A549 (cell line): ENCODE measurements around the gene PIGS. TPM values are rescaled to one million over a fixed set of nuclear protein-coding genes. Genes with fewer than 3 reads are reported as not detected.

ENCODE experiments used
- ATAC-seq, 2 experiments: fragments of 200-7000 bp in 1 of 2; fragments of >200 bp in 1 of 2; cut with Nextera tagmentation in 1 of 2; cut with Tn5 transposase in 1 of 2; 3 replicates each; pipeline versions ENCODE4 v1.8.0 to v1.9.1; 2018 to 2020; ENCODE audit warnings: mild to moderate bottlenecking in 1 of 2, moderate library complexity in 1 of 2
- CTCF ChIA-PET: fragments of 300-600 bp; sonication (Branson Sonifier 250); formaldehyde crosslinking; extraction: SDS; loops from one replicate; lab custom pipeline; 2021; ENCODE audit warnings: antibody characterized with exemption, inconsistent platforms; lab: Yijun Ruan, JAX
- POLR2A ChIA-PET: fragments of 350-600 bp; formaldehyde crosslinking; extraction: SDS; loops from one replicate; lab custom pipeline; 2021; ENCODE audit warnings: antibody characterized with exemption, inconsistent platforms; lab: Yijun Ruan, JAX
- DNase-seq, 2 experiments: peaks; one replicate each; pipeline versions ENCODE4 v3.0.0 to v3.0.0-alpha.2; 2011 to 2016; ENCODE audit warnings: low read depth in 1 of 2, low spot score in 1 of 2
- FAIRE-seq: peaks from 2 replicates; lab custom pipeline; 2011; peaks lifted over from hg19 to GRCh38; lab: Jason Lieb, UNC
- H3K27ac ChIP-seq, 2 experiments: fragments of >200 bp; sonication (Bioruptor Twin); formaldehyde crosslinking; 3 replicates each; pipeline ENCODE4 v1.5.1; 2016 to 2017
- H3K4me1 ChIP-seq: fragments of >200 bp; sonication (Bioruptor Twin); formaldehyde crosslinking; 3 replicates; pipeline ENCODE4 v1.6.1; 2016
- H3K4me2 ChIP-seq: fragments of >200 bp; sonication (Bioruptor Twin); formaldehyde crosslinking; 3 replicates; pipeline ENCODE4 v1.6.1; 2016
- H3K4me3 ChIP-seq: fragments of >200 bp; sonication (Bioruptor Twin); formaldehyde crosslinking; 3 replicates; pipeline ENCODE4 v1.5.1; 2016
- H3K9me3 ChIP-seq: fragments of >200 bp; sonication (Bioruptor Twin); formaldehyde crosslinking; 3 replicates; pipeline ENCODE4 v1.6.1; 2016
- CBX2 ChIP-seq: fragments of 200-600 bp; sonication (generic); IDR thresholded peaks from 2 replicates; pipeline ENCODE4 v1.6.1; 2016; ENCODE audit warnings: low read depth, mild to moderate bottlenecking, borderline replicate concordance
- CBX8 ChIP-seq: fragments of 200-600 bp; sonication (generic); IDR thresholded peaks from 2 replicates; pipeline ENCODE4 v1.6.1; 2016
- CHD4 ChIP-seq: fragments of 200-600 bp; sonication (generic); IDR thresholded peaks from 2 replicates; pipeline ENCODE4 v1.6.1; 2016; ENCODE audit warnings: antibody characterized with exemption, mild to moderate bottlenecking, borderline replicate concordance
- E2F6 ChIP-seq: IDR thresholded peaks from 2 replicates; pipeline ENCODE4 v1.6.1; 2012; ENCODE audit warnings: low read depth, borderline replicate concordance
- EHMT2 ChIP-seq: fragments of 200-600 bp; sonication (generic); IDR thresholded peaks from 2 replicates; pipeline ENCODE4 v1.6.1; 2016; ENCODE audit warnings: antibody characterized with exemption, low read depth, mild to moderate bottlenecking, moderate library complexity
- FOSB ChIP-seq: fragments of 250-450 bp; sonication (Bioruptor Pico); IDR thresholded peaks from 2 replicates; pipeline ENCODE4 v1.5.0; 2020; ENCODE audit warnings: mild to moderate bottlenecking, moderate library complexity
- KDM1A ChIP-seq: fragments of 200-600 bp; sonication (generic); IDR thresholded peaks from 2 replicates; pipeline ENCODE4 v1.6.1; 2016; ENCODE audit warnings: low read depth, mild to moderate bottlenecking
- MAZ ChIP-seq: fragments of 150-350 bp; IDR thresholded peaks from 2 replicates; pipeline ENCODE4 v1.6.1; 2014; ENCODE audit warnings: antibody characterized with exemption, low read depth, low read length, borderline replicate concordance
- NPAS2 ChIP-seq: fragments of 250-450 bp; sonication (Bioruptor Pico); IDR thresholded peaks from 2 replicates; pipeline ENCODE4 v1.8.0; 2022; ENCODE audit warnings: mild to moderate bottlenecking, moderate library complexity, borderline replicate concordance
- NR3C1 ChIP-seq: fragments of >200 bp; sonication (Bioruptor Twin); formaldehyde crosslinking; IDR thresholded peaks from 3 replicates; pipeline ENCODE4 v1.6.1; 2017
- PHF8 ChIP-seq: fragments of 200-600 bp; sonication (generic); IDR thresholded peaks from 2 replicates; pipeline ENCODE4 v1.6.1; 2016; ENCODE audit warnings: low read depth, mild to moderate bottlenecking, antibody characterized with exemption, moderate library complexity, borderline replicate concordance
- POLR2AphosphoS2 ChIP-seq: conservative IDR thresholded peaks from 2 replicates; pipeline ENCODE4 v1.6.1; 2012; ENCODE audit warnings: low read length, improper control_type of control experiment, inconsistent platforms
- RNF2 ChIP-seq: fragments of 200-600 bp; sonication (generic); IDR thresholded peaks from 2 replicates; pipeline ENCODE4 v1.6.1; 2016; ENCODE audit warnings: low read depth, mild to moderate bottlenecking, antibody characterized with exemption, moderate library complexity, borderline replicate concordance
- TFCP2L1 ChIP-seq: fragments of 250-450 bp; sonication (Bioruptor Pico); IDR thresholded peaks from 2 replicates; pipeline ENCODE4 v1.5.0; 2021; ENCODE audit warnings: mild to moderate bottlenecking
- TP53 ChIP-seq: fragments of 250-450 bp; sonication (Bioruptor Pico); IDR thresholded peaks from 2 replicates; pipeline ENCODE4 v1.5.0; 2021; ENCODE audit warnings: mild to moderate bottlenecking, moderate library complexity
- ZFP36 ChIP-seq: fragments of 450-650 bp; IDR thresholded peaks from 2 replicates; pipeline ENCODE4 v1.6.1; 2014; ENCODE audit warnings: borderline replicate concordance; ENCODE audit not compliant: partially characterized antibody
- WGBS: methylation state at CpG from one replicate; pipeline ENCODE4 v1.1.6; 2017; ENCODE audit errors: missing lambda C conversion rate; 5-methylcytosine and 5-hydroxymethylcytosine counted together
- polyA plus RNA-seq, 4 experiments: library from polyadenylated mRNA; depleted of rRNA in 3 of 4; stranded (reverse); fragments of >200 nt; fragmentation: RNase III in 1 of 4; extraction: RNeasy Plus Mini Kit Qiagen cat#74134 plus additional on column Dnase treatment in 1 of 4; gene quantifications; 2 replicates in 3 of 4; 3 replicates in 1 of 4; pipeline ENCODE4 v1.2.3, GENCODE V29; 2011 to 2017
- TF ChIP-seq, protein P1 (sequence below): fragments of 200-600 bp; sonication (generic); IDR thresholded peaks from 2 replicates; pipeline ENCODE4 v1.6.1; 2016; ENCODE audit warnings: antibody characterized with exemption, mild to moderate bottlenecking, moderate library complexity
- TF ChIP-seq, protein P2 (sequence below): fragments of 150-350 bp; IDR thresholded peaks from 2 replicates; pipeline ENCODE4 v1.6.1; 2014; ENCODE audit warnings: low read depth, mild to moderate bottlenecking, low read length

Gene PIGS
- polyA plus RNA-seq, 2 of the 4 experiments (the other 2 are of a cell fraction), result 50.0 to 53.2 TPM

GRCh38 chr17:28526381-28526780 is 44.9 kb downstream of the PIGS start:
- Histone ChIP-seq H3K4me2 (no peak overlapping the region), H3K4me3 (no peak overlapping the region), H3K4me1 (peaks cover 31% of the 10 kb centered on the region), H3K9me3 (no peaks in the 10 kb centered on the region), H3K27ac (no peak overlapping the region)
- FAIRE-seq (no peak), DNase-seq (no peak), ATAC-seq (no peak)
- WGBS, result 73% methylated on average over 8 of the region's 8 CpGs
- TF ChIP-seq CBX8, result no peak
- TF ChIP-seq, protein P1, sequence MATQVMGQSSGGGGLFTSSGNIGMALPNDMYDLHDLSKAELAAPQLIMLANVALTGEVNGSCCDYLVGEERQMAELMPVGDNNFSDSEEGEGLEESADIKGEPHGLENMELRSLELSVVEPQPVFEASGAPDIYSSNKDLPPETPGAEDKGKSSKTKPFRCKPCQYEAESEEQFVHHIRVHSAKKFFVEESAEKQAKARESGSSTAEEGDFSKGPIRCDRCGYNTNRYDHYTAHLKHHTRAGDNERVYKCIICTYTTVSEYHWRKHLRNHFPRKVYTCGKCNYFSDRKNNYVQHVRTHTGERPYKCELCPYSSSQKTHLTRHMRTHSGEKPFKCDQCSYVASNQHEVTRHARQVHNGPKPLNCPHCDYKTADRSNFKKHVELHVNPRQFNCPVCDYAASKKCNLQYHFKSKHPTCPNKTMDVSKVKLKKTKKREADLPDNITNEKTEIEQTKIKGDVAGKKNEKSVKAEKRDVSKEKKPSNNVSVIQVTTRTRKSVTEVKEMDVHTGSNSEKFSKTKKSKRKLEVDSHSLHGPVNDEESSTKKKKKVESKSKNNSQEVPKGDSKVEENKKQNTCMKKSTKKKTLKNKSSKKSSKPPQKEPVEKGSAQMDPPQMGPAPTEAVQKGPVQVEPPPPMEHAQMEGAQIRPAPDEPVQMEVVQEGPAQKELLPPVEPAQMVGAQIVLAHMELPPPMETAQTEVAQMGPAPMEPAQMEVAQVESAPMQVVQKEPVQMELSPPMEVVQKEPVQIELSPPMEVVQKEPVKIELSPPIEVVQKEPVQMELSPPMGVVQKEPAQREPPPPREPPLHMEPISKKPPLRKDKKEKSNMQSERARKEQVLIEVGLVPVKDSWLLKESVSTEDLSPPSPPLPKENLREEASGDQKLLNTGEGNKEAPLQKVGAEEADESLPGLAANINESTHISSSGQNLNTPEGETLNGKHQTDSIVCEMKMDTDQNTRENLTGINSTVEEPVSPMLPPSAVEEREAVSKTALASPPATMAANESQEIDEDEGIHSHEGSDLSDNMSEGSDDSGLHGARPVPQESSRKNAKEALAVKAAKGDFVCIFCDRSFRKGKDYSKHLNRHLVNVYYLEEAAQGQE, result no peak
- TF ChIP-seq POLR2AphosphoS2, result no peak
- TF ChIP-seq, protein P2, sequence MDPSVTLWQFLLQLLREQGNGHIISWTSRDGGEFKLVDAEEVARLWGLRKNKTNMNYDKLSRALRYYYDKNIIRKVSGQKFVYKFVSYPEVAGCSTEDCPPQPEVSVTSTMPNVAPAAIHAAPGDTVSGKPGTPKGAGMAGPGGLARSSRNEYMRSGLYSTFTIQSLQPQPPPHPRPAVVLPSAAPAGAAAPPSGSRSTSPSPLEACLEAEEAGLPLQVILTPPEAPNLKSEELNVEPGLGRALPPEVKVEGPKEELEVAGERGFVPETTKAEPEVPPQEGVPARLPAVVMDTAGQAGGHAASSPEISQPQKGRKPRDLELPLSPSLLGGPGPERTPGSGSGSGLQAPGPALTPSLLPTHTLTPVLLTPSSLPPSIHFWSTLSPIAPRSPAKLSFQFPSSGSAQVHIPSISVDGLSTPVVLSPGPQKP, result no peak
- TF ChIP-seq CBX2, result no peak
- no peak for TF ChIP-seq FOSB (CRISPR knock-in tag)
- TF ChIP-seq NPAS2 (CRISPR knock-in tag), result no peak
- no peak for TF ChIP-seq PHF8
- TF ChIP-seq ZFP36, result no peak
- ChIA-PET CTCF (interaction anchor here (0.5 to 15.1 kb wide), 9 partner anchors 9 to 93 kb away, joined by 3 to 143 read pairs (median 4); no protein-coding TSS in a partner anchor), POLR2A (no interaction called here)

GRCh38 chr17:28524476-28525424 is 46.6 kb downstream of the PIGS start:
- POLR2A ChIA-PET, result no interaction called here
- no peak overlapping the region for H3K4me3 ChIP-seq
- DNase-seq, result peak; percentile 56 to 70
- 85% methylated on average over 16 of the region's 25 CpGs for WGBS
- TF ChIP-seq TFCP2L1 (no peak), E2F6 (0 out of 2 replicates have a peak, but pooled peaks have one; percentile 35)
- H3K4me1 ChIP-seq, result peaks cover 31% of the 10 kb centered on the region
- peak overlapping the region; percentile 43 to 65 for H3K27ac ChIP-seq
- ATAC-seq, result peak; percentile 37 to 75; a peak in 3 of 6 replicates
- H3K4me2 ChIP-seq, result peak overlapping the region; percentile 54
- CTCF ChIA-PET, result interaction anchor here (1.0 to 15.1 kb wide), 3 partner anchors 16 to 29 kb away, joined by 3 to 143 read pairs (median 13); no protein-coding TSS in a partner anchor
- FAIRE-seq, result no peak
- no peaks in the 10 kb centered on the region for H3K9me3 ChIP-seq

GRCh38 chr17:28523876-28524275 is 47.4 kb downstream of the PIGS start:
- ATAC-seq, result no peak
- DNase-seq, result no peak
- H3K4me1 ChIP-seq, result peaks cover 31% of the 10 kb centered on the region
- WGBS, result 91% methylated on average over 15 of the region's 15 CpGs
- H3K27ac ChIP-seq, result peak overlapping the region in 1 of 2 experiments; percentile 11; a peak in 1 of 6 replicates
- TF ChIP-seq TP53 (CRISPR knock-in tag) (no peak), CHD4 (no peak), NR3C1 (no peak), KDM1A (no peak), E2F6 (no peak), RNF2 (no peak), MAZ (no peak), EHMT2 (no peak)
- TF ChIP-seq, protein P2, result no peak
- TF ChIP-seq, protein P1, result no peak
- H3K4me3 ChIP-seq, result no peak overlapping the region
- FAIRE-seq, result no peak
- ChIA-PET POLR2A (no interaction called here), CTCF (interaction anchor here (15.1 kb wide), 1 partner anchor 24 kb away, joined by 143 read pairs; no protein-coding TSS in a partner anchor)
- no peak overlapping the region for H3K4me2 ChIP-seq
- no peaks in the 10 kb centered on the region for H3K9me3 ChIP-seq
